NCI-H345 treated with DMSO at 0.1 percent for 48 hours (cell line): ENCODE measurements around the gene SP4.

Source experiments
- DNase-seq: peaks from one replicate; lab custom pipeline; 2025; ENCODE audit not compliant: unreplicated experiment; lab: John Stamatoyannopoulos, UW

Gene SP4

GRCh38 chr7:21443149-21443841, 15.4 kb downstream of the SP4 start:
- no peak for DNase-seq

GRCh38 chr7:21448974-21449373, 21.1 kb downstream of the SP4 start:
- no peak for DNase-seq

- no peak for DNase-seq
Measured at GRCh38 chr7:21450076-21450475, 22.2 kb downstream of the SP4 start.

GRCh38 chr7:21450941-21451340, 23.1 kb downstream of the SP4 start:
- no peak for DNase-seq

GRCh38 chr7:21454182-21454581, 26.3 kb downstream of the SP4 start:
- DNase-seq: no peak

GRCh38 chr7:21454906-21455305, 27.0 kb downstream of the SP4 start:
- DNase-seq: no peak

GRCh38 chr7:21461282-21461681, 33.4 kb downstream of the SP4 start:
- DNase-seq: no peak

- DNase-seq: no peak
Measured at GRCh38 chr7:21462081-21462480, 34.2 kb downstream of the SP4 start.

- DNase-seq: no peak
Measured at GRCh38 chr7:21463524-21463923, 35.6 kb downstream of the SP4 start.

GRCh38 chr7:21468969-21469368, 41.1 kb downstream of the SP4 start:
- no peak for DNase-seq

- no peak for DNase-seq
Measured at GRCh38 chr7:21469894-21470293, 42.0 kb downstream of the SP4 start.

- no peak for DNase-seq
Measured at GRCh38 chr7:21472029-21472428, 44.1 kb downstream of the SP4 start.

- no peak for DNase-seq
Measured at GRCh38 chr7:21476429-21476828, 48.5 kb downstream of the SP4 start.

- DNase-seq: no peak
Measured at GRCh38 chr7:21480693-21481403, 53.0 kb downstream of the SP4 start.

GRCh38 chr7:21486511-21486910, 58.6 kb downstream of the SP4 start:
- no peak for DNase-seq

- DNase-seq: no peak
Measured at GRCh38 chr7:21495731-21496130, 67.8 kb downstream of the SP4 start.

- no peak for DNase-seq
Measured at GRCh38 chr7:21497072-21497471, 69.2 kb downstream of the SP4 start.

GRCh38 chr7:21500117-21500832, 72.4 kb downstream of the SP4 start:
- DNase-seq: no peak

- no peak for DNase-seq
Measured at GRCh38 chr7:21504021-21504420, 76.1 kb downstream of the SP4 start.

GRCh38 chr7:21507627-21508343, 79.9 kb downstream of the SP4 start:
- no peak for DNase-seq

- DNase-seq: no peak
Measured at GRCh38 chr7:21508538-21508937, 80.7 kb downstream of the SP4 start.
